HepG2 (cell line): Measurements from ENCODE around the gene CCL22. TPM values are rescaled to one million over a fixed set of nuclear protein-coding genes. Genes with fewer than 3 reads are reported as not detected.
"Not testable (repeated sequence)": the region's sequence is repeated elsewhere in the genome, so short reads cannot be mapped to it uniquely, and the experiment has no call there.

Experiments used
- ATAC-seq: fragments of 200-7000 bp; cut with Tn5 transposase; 3 replicates; pipeline ENCODE4 v1.9.1; 2020; ENCODE audit warnings: mild to moderate bottlenecking, moderate library complexity
- BruUV-seq: library from RNA; stranded (reverse); fragments of 400-500 nt; replicated peaks from 2 replicates; lab custom pipeline; 2021; lab: Mats Ljungman, UMichigan
- CTCF ChIA-PET: fragments of 300-600 bp; formaldehyde crosslinking; extraction: SDS; loops from one replicate; lab custom pipeline; 2021; ENCODE audit warnings: low total read pairs, inconsistent platforms, low intra/inter-chr PET ratio; lab: Yijun Ruan, JAX
- POLR2A ChIA-PET: fragments of 350-600 bp; sonication (Branson Sonifier 250); formaldehyde crosslinking; loops from one replicate; lab custom pipeline; 2020; ENCODE audit warnings: antibody characterized with exemption, inconsistent platforms; lab: Yijun Ruan, JAX
- DNase-seq: peaks from one replicate; pipeline ENCODE4 v3.0.0-alpha.2; 2015; ENCODE audit warnings: low spot score
- FAIRE-seq: peaks from 3 replicates; lab custom pipeline; 2011; peaks lifted over from hg19 to GRCh38; lab: Jason Lieb, UNC
- H2AFZ ChIP-seq: one replicate; pipeline ENCODE4 v1.6.1; 2011; ENCODE audit warnings: low read length, inconsistent platforms
- H3K27ac ChIP-seq: fragments of 300-600 bp; 3 replicates; pipeline ENCODE4 v1.8.0; 2011; ENCODE audit warnings: mixed run types, mild to moderate bottlenecking, mixed read lengths, low read length, inconsistent platforms; ENCODE audit not compliant: insufficient read depth; ENCODE audit errors: extremely low read length
- H3K27me3 ChIP-seq, 2 experiments: fragments of 200-600 bp in 1 of 2; 2 replicates in 1 of 2; 3 replicates in 1 of 2; pipeline versions ENCODE4 v1.6.0 to v1.8.0; 2011; ENCODE audit warnings: low read length in 2 of 2, mild to moderate bottlenecking in 2 of 2, moderate library complexity in 2 of 2, inconsistent platforms in 1 of 2; ENCODE audit not compliant: insufficient read depth in 2 of 2, control insufficient read depth in 1 of 2
- H3K36me3 ChIP-seq, 2 experiments: fragments of 200-600 bp in 1 of 2; replicated peaks in 1 of 2; 2 replicates in 1 of 2; 3 replicates in 1 of 2; pipeline versions ENCODE4 v1.5.1 to v1.8.0; 2011; ENCODE audit warnings: low read length in 2 of 2, inconsistent platforms in 1 of 2; ENCODE audit not compliant: insufficient read depth in 2 of 2, control insufficient read depth in 1 of 2
- H3K4me1 ChIP-seq: 2 replicates; pipeline ENCODE4 v1.5.1; 2012; ENCODE audit warnings: low read length, inconsistent platforms; ENCODE audit not compliant: insufficient read depth
- H3K4me2 ChIP-seq: 2 replicates; pipeline ENCODE4 v1.6.0; 2011; ENCODE audit warnings: low read depth, low read length, inconsistent platforms
- H3K4me3 ChIP-seq, 3 experiments: fragments of 200-600 bp in 1 of 3; sonication (generic), shearing (Covaris generic) in 1 of 3; replicated peaks in 1 of 3; 2 replicates each; pipeline ENCODE4 v1.5.1; 2011 to 2016; ENCODE audit warnings: low read length in 3 of 3, inconsistent platforms in 2 of 3, low read depth in 2 of 3, mild to moderate bottlenecking in 2 of 3, control low read depth in 1 of 3, mixed read lengths in 1 of 3; ENCODE audit not compliant: insufficient read depth in 1 of 3
- H3K79me2 ChIP-seq: one replicate; pipeline ENCODE4 v1.6.1; 2011; ENCODE audit warnings: low read length, inconsistent platforms; ENCODE audit not compliant: insufficient read depth
- H3K9ac ChIP-seq: 2 replicates; pipeline ENCODE4 v1.6.0; 2011; ENCODE audit warnings: mild to moderate bottlenecking, low read depth, low read length, inconsistent platforms; ENCODE audit not compliant: insufficient read depth
- H3K9me3 ChIP-seq: 2 replicates; pipeline ENCODE4 v1.5.1; 2012; ENCODE audit warnings: mild to moderate bottlenecking, low read length
- H4K20me1 ChIP-seq: 2 replicates; pipeline ENCODE4 v1.6.0; 2011; ENCODE audit warnings: inconsistent platforms, mild to moderate bottlenecking, low read length, moderate library complexity; ENCODE audit not compliant: insufficient read depth
- FIP1L1 ChIP-seq: fragments of 200-400 bp; formaldehyde crosslinking; IDR thresholded peaks from 2 replicates; pipeline ENCODE4 v1.6.1; 2018; ENCODE audit warnings: low read depth, mild to moderate bottlenecking, low read length, moderate library complexity, borderline replicate concordance; ENCODE audit not compliant: insufficient read depth
- FOXA3 ChIP-seq: IDR thresholded peaks from 2 replicates; pipeline ENCODE4 v1.6.1; 2016; ENCODE audit warnings: missing genetic modification reagents, missing compliant biosample characterization
- FOXM1 ChIP-seq: sonication (generic); formaldehyde crosslinking; IDR thresholded peaks from 2 replicates; pipeline ENCODE4 v1.5.0; 2020; ENCODE audit warnings: missing genetic modification reagents
- GATAD2A ChIP-seq: IDR thresholded peaks from 2 replicates; pipeline ENCODE4 v1.6.1; 2016
- U2AF1 ChIP-seq: fragments of 200-400 bp; formaldehyde crosslinking; optimal IDR thresholded peaks from 2 replicates; pipeline ENCODE3; 2017; ENCODE audit warnings: mild to moderate bottlenecking, low read depth, low read length
- ZFP82 ChIP-seq: sonication (generic); formaldehyde crosslinking; IDR thresholded peaks from 2 replicates; pipeline ENCODE4 v1.5.1; 2020; ENCODE audit warnings: mild to moderate bottlenecking, missing genetic modification reagents, borderline replicate concordance
- WGBS: methylation state at CpG from one replicate; pipeline ENCODE4 v1.1.6; 2017; ENCODE audit warnings: low lambda C conversion rate; 5-methylcytosine and 5-hydroxymethylcytosine counted together
- in situ Hi-C: cut with HindIII; loops from 2 replicates; pipeline ENCODE4 v1.10.0; 2017; ENCODE audit warnings: low pct_unique_long_range_greater_than_20kb; ENCODE audit not compliant: extremely low pct_ligation_motif_present
- intact Hi-C: fragments of 100-400 bp; cut with micrococcal nuclease; formaldehyde crosslinking; loops from one replicate; pipeline ENCODE4 v1.10.0; 2022; ENCODE audit not compliant: unreplicated experiment
- polyA plus RNA-seq, 8 experiments: library from polyadenylated mRNA; depleted of rRNA in 3 of 8; stranded (reverse) in 7 of 8; unstranded in 1 of 8; fragments of >200 nt; fragmentation: Illumina TruSeq in 4 of 8; extraction: Trizol in 4 of 8; gene quantifications; 2 replicates each; pipeline versions ENCODE4 v1.2.1 to v1.2.3, GENCODE V29; 2011 to 2016; ENCODE audit warnings: low read depth in 4 of 8, missing spikeins in 1 of 8, mixed read lengths in 1 of 8; ENCODE audit not compliant: insufficient read depth in 1 of 8
- total RNA-seq, 5 experiments: library from RNA; depleted of rRNA; stranded (reverse); fragments of >200 nt; fragmentation: Illumina TruSeq; extraction: Trizol; gene quantifications; 2 replicates each; pipeline ENCODE4 v1.2.3, GENCODE V29; 2016; ENCODE audit warnings: low read depth in 1 of 5

CCL22 gene
- total and polyA plus RNA-seq, 2 of the 13 experiments (the other 11 are each of a cell fraction or from before 2014, with no cell fraction given) = not detected

GRCh38 chr16:57341441-57342303, 16.9 kb upstream of the CCL22 start:
- POLR2A ChIA-PET = interaction anchor here (1.8 kb wide), 1 partner anchor 31 kb away, joined by 9 read pairs; the partner anchor contains the start of gene CX3CL1
- H3K4me2 ChIP-seq = no peak overlapping the region
- peaks cover 40% of the 10 kb centered on the region for H3K4me1 ChIP-seq
- H3K79me2 ChIP-seq = no peaks in the 10 kb centered on the region
- H2AFZ ChIP-seq = no peak overlapping the region
- no peak for DNase-seq
- no peak overlapping the region for H3K4me3 ChIP-seq
- TF ChIP-seq ZFP82 (CRISPR knock-in tag) (no peak), FIP1L1 (no peak), GATAD2A (no peak), U2AF1 (no peak), FOXM1 (CRISPR knock-in tag) (no peak), FOXA3 (CRISPR knock-in tag) (no peak)
- TF ChIP-seq, all 625 proteins: peak for 0
- H3K27me3 ChIP-seq = peaks cover 2 to 17% of the 10 kb centered on the region in 2 experiments; a peak in 3 of 5 replicates
- no peaks in the 10 kb centered on the region for H3K36me3 ChIP-seq
- no peaks in the 10 kb centered on the region for H4K20me1 ChIP-seq
- no peak overlapping the region for H3K27ac ChIP-seq
- H3K9ac ChIP-seq = no peak overlapping the region
- ATAC-seq (no peak), FAIRE-seq (no peak)
- in situ Hi-C loops (no loop called here), intact Hi-C loops (no loop called here)
- no peaks in the 10 kb centered on the region for H3K9me3 ChIP-seq
- 22% methylated on average over 8 of the region's 8 CpGs for WGBS
- no TSS peak for BruUV-seq
- CTCF ChIA-PET = no interaction called here

GRCh38 chr16:57342606-57343005, 16.0 kb upstream of the CCL22 start:
- WGBS = 38% methylated on average over 9 of the region's 9 CpGs
- H4K20me1 ChIP-seq, H3K36me3 ChIP-seq, DNase-seq, in situ Hi-C loops, H2AFZ ChIP-seq, H3K27ac ChIP-seq, BruUV-seq, CTCF ChIA-PET, FAIRE-seq, H3K9me3 ChIP-seq, H3K4me2 ChIP-seq, H3K79me2 ChIP-seq, H3K4me3 ChIP-seq, ATAC-seq, intact Hi-C loops, H3K9ac ChIP-seq: not testable (repeated sequence)
- Histone ChIP-seq H3K27me3 (peaks cover 2 to 17% of the 10 kb centered on the region in 2 experiments; a peak in 3 of 5 replicates), H3K4me1 (peaks cover 40% of the 10 kb centered on the region)
- POLR2A ChIA-PET = interaction anchor here (1.8 kb wide), 1 partner anchor 30 kb away, joined by 9 read pairs; the partner anchor contains the start of gene CX3CL1
